ENCODE measurements around the gene ELAC1. TPM values are rescaled to one million over a fixed set of nuclear protein-coding genes. Genes with fewer than 3 reads are reported as not detected.
"Not testable (repeated sequence)": the region's sequence is repeated elsewhere in the genome, so short reads cannot be mapped to it uniquely, and the experiment has no call there.

The ELAC1 gene
- total RNA-seq, 2 experiments from 2014 or later: 7.6 to 10.3 TPM

DNA sequence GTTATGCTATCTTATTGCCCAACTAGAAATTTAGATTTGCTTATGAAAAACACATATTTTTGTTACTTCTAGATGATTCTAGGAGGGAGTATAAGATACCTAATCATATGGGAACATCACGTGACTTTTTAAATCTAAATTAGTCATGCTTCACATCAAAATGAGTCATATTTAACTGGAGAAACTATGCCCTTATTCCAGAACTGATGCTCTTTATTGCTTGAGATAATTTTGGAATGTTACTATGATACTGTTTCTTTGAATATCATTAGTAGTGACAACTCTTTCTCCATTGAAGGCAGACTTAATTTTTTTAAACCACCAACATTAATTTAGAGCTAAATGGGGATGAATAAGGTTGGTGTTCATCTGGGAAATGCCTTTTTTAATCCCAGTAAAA is 19.9 kb upstream of the ELAC1 start:
- ATAC-seq (no peak), DNase-seq (no peak)
- CTCF ChIA-PET: no interaction called here
- no peak overlapping the region for H3K27ac Mint-ChIP-seq
- peaks cover 26% of the 10 kb centered on the region for H3K36me3 Mint-ChIP-seq
- H3K4me1 Mint-ChIP-seq: no peaks in the 10 kb centered on the region
- H3K27me3 Mint-ChIP-seq: no peaks in the 10 kb centered on the region
- H3K4me3 Mint-ChIP-seq: no peak overlapping the region
- H3K9me3 Mint-ChIP-seq (ENCODE audit: low read depth): no peaks in the 10 kb centered on the region

DNA sequence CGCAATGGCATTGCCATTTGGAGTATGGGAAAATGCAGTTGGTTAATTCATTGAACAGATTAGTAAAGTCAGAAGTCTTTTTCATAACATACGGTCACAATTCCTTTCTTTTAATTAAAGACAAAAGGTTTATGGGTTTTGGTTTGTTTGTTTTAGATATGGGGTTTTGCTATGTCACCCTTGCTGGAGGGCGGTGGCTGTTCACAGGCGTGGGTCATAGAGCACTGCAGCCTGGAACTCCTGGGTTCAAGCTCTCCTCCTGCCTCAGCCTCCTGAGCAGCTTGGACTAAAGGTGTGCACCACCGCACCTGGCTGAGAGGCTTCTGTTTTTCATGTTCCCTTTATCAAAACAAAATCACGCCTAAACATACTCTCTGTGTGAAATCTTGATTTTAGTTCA is 18.7 kb upstream of the ELAC1 start:
- H3K4me3 Mint-ChIP-seq: no peak overlapping the region
- H3K4me1 Mint-ChIP-seq: no peaks in the 10 kb centered on the region
- no peaks in the 10 kb centered on the region for H3K9me3 Mint-ChIP-seq (ENCODE audit: low read depth)
- ATAC-seq: no peak
- no peaks in the 10 kb centered on the region for H3K27me3 Mint-ChIP-seq
- no peak for DNase-seq
- CTCF ChIA-PET: no interaction called here
- peaks cover 26% of the 10 kb centered on the region for H3K36me3 Mint-ChIP-seq
- H3K27ac Mint-ChIP-seq: no peak overlapping the region

GRCh38 chr18:50950626-50951025 is 17.2 kb upstream of the ELAC1 start:
- ATAC-seq: no peak
- Mint-ChIP-seq H3K27ac (no peak overlapping the region), H3K4me3 (no peak overlapping the region), H3K27me3 (no peaks in the 10 kb centered on the region), H3K4me1 (no peaks in the 10 kb centered on the region), H3K36me3 (peaks cover 19% of the 10 kb centered on the region), H3K9me3 (ENCODE audit: low read depth) (no peaks in the 10 kb centered on the region)
- no peak for DNase-seq
- CTCF ChIA-PET: no interaction called here

GRCh38 chr18:50953822-50954221 is 14.0 kb upstream of the ELAC1 start:
- Mint-ChIP-seq H3K9me3 (ENCODE audit: low read depth) (no peaks in the 10 kb centered on the region), H3K4me3 (no peak overlapping the region), H3K27ac (no peak overlapping the region), H3K4me1 (no peaks in the 10 kb centered on the region), H3K27me3 (no peaks in the 10 kb centered on the region), H3K36me3 (no peaks in the 10 kb centered on the region)
- ATAC-seq (no peak), DNase-seq (no peak)
- CTCF ChIA-PET: no interaction called here

DNA sequence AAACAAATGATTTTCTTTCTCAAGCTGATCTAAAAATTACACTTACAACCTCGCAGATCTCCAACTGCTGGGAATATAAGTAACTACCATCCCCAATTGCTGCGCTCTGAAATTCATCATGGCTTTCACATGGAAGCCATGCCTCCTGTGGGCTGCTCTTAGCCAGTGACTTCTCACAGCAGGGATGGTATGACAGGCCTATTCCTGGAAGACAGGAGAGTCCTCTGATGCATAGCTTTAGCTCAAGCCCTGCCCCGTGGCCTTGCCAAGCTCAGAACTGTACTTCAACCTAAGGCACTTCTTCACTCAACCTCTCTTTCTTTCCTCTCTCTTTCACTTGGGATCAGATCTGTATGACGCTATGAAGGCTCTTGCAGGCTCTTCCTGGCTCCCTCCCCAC is 12.6 kb upstream of the ELAC1 start:
- ATAC-seq (no peak), DNase-seq (no peak)
- Mint-ChIP-seq H3K36me3 (no peaks in the 10 kb centered on the region), H3K4me1 (no peaks in the 10 kb centered on the region), H3K27me3 (no peaks in the 10 kb centered on the region), H3K4me3 (no peak overlapping the region), H3K9me3 (ENCODE audit: low read depth) (no peaks in the 10 kb centered on the region), H3K27ac (no peak overlapping the region)
- CTCF ChIA-PET: no interaction called here

DNA sequence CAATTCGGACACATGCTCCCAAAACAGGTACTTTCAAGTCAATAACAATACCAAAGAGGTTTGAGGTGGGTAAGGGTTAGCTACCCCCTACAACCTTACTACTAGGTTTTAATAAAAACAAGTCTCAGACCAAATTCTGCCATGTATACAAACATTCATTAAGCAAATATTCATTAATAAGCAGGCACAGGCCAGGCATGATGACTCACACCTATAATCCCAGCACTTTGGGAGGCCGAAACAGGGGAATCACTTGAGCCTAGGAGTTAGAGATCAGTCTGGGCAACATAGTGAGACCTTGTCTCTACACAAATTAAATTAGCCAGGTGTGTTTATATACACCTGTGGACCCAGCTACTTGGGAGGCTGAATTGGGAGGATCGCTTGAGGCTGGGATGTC is 11.7 kb upstream of the ELAC1 start:
- Mint-ChIP-seq H3K27me3 (no peaks in the 10 kb centered on the region), H3K36me3 (peaks cover 4% of the 10 kb centered on the region), H3K27ac (no peak overlapping the region), H3K4me1 (no peaks in the 10 kb centered on the region), H3K9me3 (ENCODE audit: low read depth) (peaks cover 4% of the 10 kb centered on the region), H3K4me3 (no peak overlapping the region)
- ATAC-seq (no peak), DNase-seq (no peak)
- CTCF ChIA-PET: no interaction called here

GRCh38 chr18:50961974-50962373 is 5.9 kb upstream of the ELAC1 start:
- no peaks in the 10 kb centered on the region for H3K4me1 Mint-ChIP-seq
- DNase-seq: no peak
- H3K4me3 Mint-ChIP-seq: no peak overlapping the region
- peaks cover 13% of the 10 kb centered on the region for H3K9me3 Mint-ChIP-seq (ENCODE audit: low read depth)
- CTCF ChIA-PET: interaction anchor here (0.7 kb wide), 1 partner anchor 82 kb away, joined by 3 read pairs; no protein-coding TSS in a partner anchor
- H3K27ac Mint-ChIP-seq: no peak overlapping the region
- no peak for ATAC-seq
- H3K27me3 Mint-ChIP-seq: peaks cover 3% of the 10 kb centered on the region
- H3K36me3 Mint-ChIP-seq: peaks cover 18% of the 10 kb centered on the region

DNA sequence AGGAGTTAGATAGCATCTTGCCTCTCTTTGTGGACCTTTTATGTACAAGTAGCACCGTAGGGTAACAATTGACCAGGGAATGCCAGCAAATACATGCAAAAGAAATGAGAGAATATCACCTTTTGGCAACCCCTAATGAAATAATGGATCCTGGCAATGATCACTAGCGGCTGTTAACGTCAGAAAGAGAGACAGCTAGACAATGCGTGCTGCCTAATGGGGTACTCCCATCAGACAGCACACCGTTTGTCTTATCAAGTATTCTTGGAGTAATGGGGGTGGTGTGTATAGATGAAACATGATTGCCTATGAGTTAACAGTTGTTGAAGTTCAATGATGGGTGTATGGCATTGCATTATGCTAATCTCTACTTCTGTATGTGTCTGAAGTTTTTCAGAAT is 1.6 kb downstream of the ELAC1 start:
- H3K27me3 Mint-ChIP-seq: no peaks in the 10 kb centered on the region
- no peak overlapping the region for H3K27ac Mint-ChIP-seq
- DNase-seq (no peak), ATAC-seq (no peak)
- H3K4me1 Mint-ChIP-seq: peaks cover 19% of the 10 kb centered on the region
- CTCF ChIA-PET: no interaction called here
- no peaks in the 10 kb centered on the region for H3K9me3 Mint-ChIP-seq (ENCODE audit: low read depth)
- peak overlapping the region; percentile 95 for H3K4me3 Mint-ChIP-seq
- H3K36me3 Mint-ChIP-seq: peaks cover 8% of the 10 kb centered on the region

GRCh38 chr18:50970006-50970405 is 2.2 kb downstream of the ELAC1 start:
- peaks cover 19% of the 10 kb centered on the region for H3K4me1 Mint-ChIP-seq
- H3K36me3 Mint-ChIP-seq: peaks cover 13% of the 10 kb centered on the region
- H3K27me3 Mint-ChIP-seq: no peaks in the 10 kb centered on the region
- no peak for ATAC-seq
- no peaks in the 10 kb centered on the region for H3K9me3 Mint-ChIP-seq (ENCODE audit: low read depth)
- no peak overlapping the region for H3K4me3 Mint-ChIP-seq
- H3K27ac Mint-ChIP-seq: no peak overlapping the region
- CTCF ChIA-PET: no interaction called here
- no peak for DNase-seq

GRCh38 chr18:50972404-50972803 is 4.6 kb downstream of the ELAC1 start:
- peaks cover 18% of the 10 kb centered on the region for H3K4me1 Mint-ChIP-seq
- not testable (repeated sequence) for H3K4me3 Mint-ChIP-seq, DNase-seq, ATAC-seq, H3K27me3 Mint-ChIP-seq, H3K27ac Mint-ChIP-seq
- CTCF ChIA-PET: interaction anchor here (1.2 kb wide), 1 partner anchor 37 kb away, joined by 3 read pairs; no protein-coding TSS in a partner anchor
- H3K9me3 Mint-ChIP-seq (ENCODE audit: low read depth): peaks cover 11% of the 10 kb centered on the region
- H3K36me3 Mint-ChIP-seq: peaks cover 37% of the 10 kb centered on the region

DNA sequence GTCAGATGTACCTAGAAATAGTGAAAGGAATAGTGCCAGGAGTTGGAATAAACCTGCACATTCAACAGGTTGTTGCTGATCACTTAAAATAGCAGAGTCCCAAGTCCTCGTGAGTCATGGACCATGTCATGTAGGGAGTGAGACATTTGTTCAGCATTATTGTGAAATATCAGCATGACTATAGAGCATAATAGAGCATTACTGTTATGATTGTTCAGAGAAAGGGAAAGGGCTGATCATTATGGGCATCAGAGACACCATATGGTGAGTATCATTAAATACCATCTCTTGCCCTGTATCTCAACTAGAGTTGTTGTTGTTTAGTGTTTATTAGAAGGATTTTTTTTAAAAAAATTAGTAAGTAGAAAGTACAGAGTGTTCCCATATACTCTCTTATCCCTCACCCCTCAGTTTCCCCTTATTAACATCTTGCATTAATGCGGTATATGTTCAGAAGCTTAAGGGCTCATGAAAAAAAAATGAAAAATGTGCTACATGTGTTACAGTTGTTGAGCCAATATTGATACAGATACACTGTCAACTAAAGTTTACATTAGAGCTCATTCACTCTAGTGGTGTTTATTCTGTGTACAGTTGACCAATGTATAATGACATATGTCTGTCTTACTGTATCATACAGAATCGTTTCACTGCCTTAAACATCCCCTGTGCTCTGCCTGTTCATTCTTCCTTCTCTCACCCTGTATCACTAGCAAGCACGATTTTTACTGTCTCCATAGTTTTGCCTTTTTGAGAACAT is 5.7 kb downstream of the ELAC1 start:
- Mint-ChIP-seq H3K27me3 (no peaks in the 10 kb centered on the region), H3K4me3 (no peak overlapping the region), H3K36me3 (peaks cover 48% of the 10 kb centered on the region), H3K9me3 (ENCODE audit: low read depth) (peaks cover 15% of the 10 kb centered on the region), H3K27ac (no peak overlapping the region), H3K4me1 (peaks cover 16% of the 10 kb centered on the region)
- CTCF ChIA-PET: no interaction called here
- no peak for DNase-seq
- no peak for ATAC-seq

DNA sequence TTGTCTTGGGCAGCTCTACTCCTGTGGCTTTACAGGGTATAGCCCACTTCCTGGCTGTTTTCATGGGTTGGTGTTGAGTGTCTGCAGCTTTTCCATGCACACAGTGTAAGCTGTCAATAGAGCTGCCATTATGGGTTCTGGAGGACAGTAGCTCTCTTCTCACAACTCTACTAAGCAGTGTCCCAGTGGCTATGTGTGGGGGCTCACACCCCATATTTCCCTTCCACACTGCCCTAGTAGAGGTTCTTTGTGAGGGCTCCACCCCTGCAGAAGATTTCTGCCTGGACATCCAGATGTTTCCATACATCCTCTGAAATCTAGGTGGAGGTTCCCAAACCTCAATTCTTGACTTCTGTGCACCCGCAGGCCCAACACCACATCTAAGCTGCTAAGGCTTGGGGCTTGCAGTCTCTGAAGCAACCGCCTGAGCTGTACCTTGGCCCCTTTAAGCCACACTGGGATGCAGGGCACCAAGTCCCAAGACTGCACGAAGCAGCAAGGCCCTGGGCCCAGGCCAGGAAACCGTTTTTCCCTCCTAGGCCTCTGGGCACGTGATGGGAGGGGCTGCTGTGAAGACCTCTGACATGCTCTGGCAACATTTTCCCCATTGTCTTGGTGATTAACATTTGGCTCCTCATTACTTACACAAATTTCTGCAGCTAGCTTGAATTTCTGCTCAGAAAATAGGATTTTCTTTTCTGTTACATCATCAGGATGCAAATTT is 9.4 kb downstream of the ELAC1 start:
- CTCF ChIA-PET: no interaction called here
- no peak overlapping the region for H3K4me3 Mint-ChIP-seq
- peaks cover 2% of the 10 kb centered on the region for H3K4me1 Mint-ChIP-seq
- no peak for DNase-seq
- no peaks in the 10 kb centered on the region for H3K27me3 Mint-ChIP-seq
- H3K36me3 Mint-ChIP-seq: peaks cover 57% of the 10 kb centered on the region
- peaks cover 17% of the 10 kb centered on the region for H3K9me3 Mint-ChIP-seq (ENCODE audit: low read depth)
- ATAC-seq: no peak
- H3K27ac Mint-ChIP-seq: no peak overlapping the region

DNA sequence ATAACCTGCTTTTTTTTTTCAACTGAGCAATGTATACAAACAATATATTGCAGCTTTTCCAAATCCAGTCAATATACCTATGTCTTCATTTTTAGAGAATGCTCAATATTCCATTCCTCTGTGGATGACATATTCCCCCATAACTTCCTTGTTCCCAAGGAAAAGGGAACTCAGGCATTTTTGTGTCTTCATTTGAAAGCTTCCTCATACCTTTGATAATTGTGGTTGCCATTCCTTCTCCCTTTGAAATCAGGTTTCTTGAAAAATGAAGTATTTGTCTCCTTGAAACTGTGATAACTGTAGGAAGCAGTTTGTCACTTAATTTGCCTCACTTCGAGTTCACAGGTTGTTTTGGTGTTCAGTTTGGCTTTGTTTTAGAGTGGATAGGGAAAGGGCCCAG is 13.5 kb downstream of the ELAC1 start:
- CTCF ChIA-PET: interaction anchor here (0.6 kb wide), 1 partner anchor 135 kb away, joined by 3 read pairs; no protein-coding TSS in a partner anchor
- no peak overlapping the region for H3K27ac Mint-ChIP-seq
- ATAC-seq: no peak

More for the DNA sequence above, 13.5 kb downstream of the ELAC1 start:
- no peaks in the 10 kb centered on the region for H3K27me3 Mint-ChIP-seq
- no peak for DNase-seq
- H3K4me3 Mint-ChIP-seq: no peak overlapping the region
- no peaks in the 10 kb centered on the region for H3K4me1 Mint-ChIP-seq
- peaks cover 8% of the 10 kb centered on the region for H3K9me3 Mint-ChIP-seq (ENCODE audit: low read depth)
- peaks cover 49% of the 10 kb centered on the region for H3K36me3 Mint-ChIP-seq

Measured in activated CD8-positive, alpha-beta memory T cell treated with anti-CD3 and anti-CD28 coated beads, Interleukin-2, amount 10 ng/mL, durations not matched to agents 7 days and 5 days (primary cell).